ENCODE results near the gene UGT1A3. TPM values are rescaled to one million over a fixed set of nuclear protein-coding genes. Genes with fewer than 3 reads are reported as not detected.

Gene UGT1A3
- total RNA-seq, 4 donors from 2014 or later: 2.6 to 3.2 (median 2.6) TPM; not detected in 1

- TF ChIP-seq POLR2AphosphoS5 (IDR thresholded peaks at IDR 0.05): no peak
- no peak for TF ChIP-seq POLR2A (IDR thresholded peaks at IDR 0.05)
- TF ChIP-seq EP300 (IDR thresholded peaks at IDR 0.05; ENCODE audit: low read depth): no peak
- TF ChIP-seq CTCF (IDR thresholded peaks at IDR 0.05): no peak
- intact Hi-C loops (cut with DNase I; ENCODE audit: low total_unique reads): no loop called here
- no peaks in the 10 kb centered on the region for H3K9me3 ChIP-seq
- H3K27me3 ChIP-seq: no peaks in the 10 kb centered on the region
- no peak overlapping the region for H3K4me3 ChIP-seq
- 80 to 83% methylated on average over 1 to 11 of the region's 11 CpGs for WGBS, 2 donors (ENCODE audit: low coverage in 1 of 2)
- H3K36me3 ChIP-seq: no peaks in the 10 kb centered on the region
- no peaks in the 10 kb centered on the region for H3K4me1 ChIP-seq
- peak; percentile 4 for DNase-seq
- no peak overlapping the region for H3K27ac ChIP-seq
- in situ Hi-C loops (cut with MboI; ENCODE audit: low pct_ligation_motif_present in 1 of 4, low pct_unique_long_range_greater_than_20kb in 1 of 4, low sequenced_read_pairs in 3 of 4): no loop called here
Measured at GRCh38 chr2:233817995-233818638, 89.3 kb downstream of the UGT1A3 start.

- WGBS, 2 donors (ENCODE audit: low coverage in 1 of 2): 74 to 85% methylated on average over 6 to 17 of the region's 17 CpGs
- DNase-seq: peak; percentile 5
- no peak overlapping the region for H3K4me3 ChIP-seq
Measured at GRCh38 chr2:233818639-233819621, 90.1 kb downstream of the UGT1A3 start.

GRCh38 chr2:233819884-233820773 lies 91.3 kb downstream of the UGT1A3 start:
- WGBS, 2 donors (ENCODE audit: low coverage in 1 of 2): 67 to 79% methylated on average over 1 to 18 of the region's 18 CpGs
- peak; percentile 4 for DNase-seq
- H3K36me3 ChIP-seq: no peaks in the 10 kb centered on the region
- TF ChIP-seq POLR2A (IDR thresholded peaks at IDR 0.05) (no peak), CTCF (IDR thresholded peaks at IDR 0.05) (no peak), POLR2AphosphoS5 (IDR thresholded peaks at IDR 0.05) (no peak), EP300 (IDR thresholded peaks at IDR 0.05; ENCODE audit: low read depth) (no peak)
- H3K27me3 ChIP-seq: no peaks in the 10 kb centered on the region
- H3K4me1 ChIP-seq: no peaks in the 10 kb centered on the region
- H3K27ac ChIP-seq: no peak overlapping the region
- H3K4me3 ChIP-seq: no peak overlapping the region
- H3K9me3 ChIP-seq: no peaks in the 10 kb centered on the region
- intact Hi-C loops (cut with DNase I; ENCODE audit: low total_unique reads): no loop called here
- in situ Hi-C loops (cut with MboI; ENCODE audit: low pct_ligation_motif_present in 1 of 4, low pct_unique_long_range_greater_than_20kb in 1 of 4, low sequenced_read_pairs in 3 of 4): no loop called here

More at GRCh38 chr2:233818639-233819621, 90.1 kb downstream of the UGT1A3 start:
- no peaks in the 10 kb centered on the region for H3K36me3 ChIP-seq
- no peak overlapping the region for H3K27ac ChIP-seq
- H3K4me1 ChIP-seq: no peaks in the 10 kb centered on the region
- intact Hi-C loops (cut with DNase I; ENCODE audit: low total_unique reads): no loop called here
- no peaks in the 10 kb centered on the region for H3K27me3 ChIP-seq
- in situ Hi-C loops (cut with MboI; ENCODE audit: low pct_ligation_motif_present in 1 of 4, low pct_unique_long_range_greater_than_20kb in 1 of 4, low sequenced_read_pairs in 3 of 4): no loop called here
- TF ChIP-seq CTCF (IDR thresholded peaks at IDR 0.05): no peak
- no peaks in the 10 kb centered on the region for H3K9me3 ChIP-seq

GRCh38 chr2:233820774-233821105 lies 91.9 kb downstream of the UGT1A3 start:
- TF ChIP-seq POLR2A (IDR thresholded peaks at IDR 0.05) (no peak), CTCF (IDR thresholded peaks at IDR 0.05) (no peak), POLR2AphosphoS5 (IDR thresholded peaks at IDR 0.05) (no peak), EP300 (IDR thresholded peaks at IDR 0.05; ENCODE audit: low read depth) (no peak)
- intact Hi-C loops (cut with DNase I; ENCODE audit: low total_unique reads): no loop called here
- in situ Hi-C loops (cut with MboI; ENCODE audit: low pct_ligation_motif_present in 1 of 4, low pct_unique_long_range_greater_than_20kb in 1 of 4, low sequenced_read_pairs in 3 of 4): no loop called here

More at GRCh38 chr2:233820774-233821105, 91.9 kb downstream of the UGT1A3 start:
- Histone ChIP-seq H3K9me3 (no peaks in the 10 kb centered on the region), H3K36me3 (no peaks in the 10 kb centered on the region), H3K27me3 (no peaks in the 10 kb centered on the region), H3K4me1 (no peaks in the 10 kb centered on the region), H3K4me3 (no peak overlapping the region), H3K27ac (no peak overlapping the region)
- 88% methylated on average over 6 of the region's 6 CpGs; no CpG with 5 or more reads in 1 of the 2 donors for WGBS, 2 donors (ENCODE audit: low coverage in 1 of 2)
- peak; percentile 3 for DNase-seq
